NCI-H2196 treated with DMSO at 0.1 percent for 48 hours (cell line): ENCODE measurements around the gene TOX2.

ENCODE experiments used
- DNase-seq: peaks from one replicate; lab custom pipeline; 2025; ENCODE audit not compliant: unreplicated experiment; lab: John Stamatoyannopoulos, UW

The TOX2 gene

DNA sequence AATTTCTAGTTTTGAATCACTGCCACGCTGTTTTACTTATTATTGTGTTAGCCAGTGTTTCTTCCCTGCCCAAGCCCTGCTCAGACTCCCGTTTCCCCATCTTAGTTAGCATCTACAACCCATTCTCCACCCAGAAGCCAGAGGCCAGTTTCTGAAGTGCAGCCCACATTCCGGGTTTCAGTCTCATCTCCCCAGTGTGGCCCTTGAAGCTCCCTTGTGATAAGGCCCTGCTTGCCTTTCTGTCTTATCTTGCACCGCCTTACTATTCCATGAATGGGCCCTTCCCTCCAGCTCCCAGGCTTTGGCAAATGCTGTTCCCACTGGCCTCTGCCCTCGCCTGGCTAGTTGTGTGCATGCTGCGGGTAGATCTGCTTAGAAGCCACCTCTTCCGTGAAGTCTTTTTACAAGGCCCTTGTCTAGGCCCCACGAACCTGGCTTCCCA is 41.1 kb downstream of the TOX2 start:
- no peak for DNase-seq

DNA sequence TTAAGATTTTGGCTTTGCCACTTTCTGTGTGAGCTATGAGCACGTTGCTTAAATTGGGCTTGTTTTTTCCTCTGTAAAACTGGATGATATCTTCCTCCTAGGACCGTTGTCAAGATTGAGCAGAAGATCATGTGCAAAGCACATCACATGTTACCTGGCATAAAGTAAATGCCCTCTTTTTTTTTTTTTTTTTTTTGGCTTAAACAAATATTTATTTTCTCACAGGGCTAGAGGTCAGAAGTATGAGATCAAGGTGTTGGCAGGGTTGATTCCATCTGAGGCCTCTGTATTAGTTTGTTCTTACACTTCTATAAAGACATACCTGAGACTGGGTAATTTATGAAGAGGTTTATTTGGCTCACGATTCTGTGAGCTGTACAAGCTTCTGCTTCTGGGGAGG is 42.7 kb downstream of the TOX2 start:
- DNase-seq: no peak

- no peak for DNase-seq
Observed at GRCh38 chr20:43958626-43959025, 44.0 kb downstream of the TOX2 start.

DNA sequence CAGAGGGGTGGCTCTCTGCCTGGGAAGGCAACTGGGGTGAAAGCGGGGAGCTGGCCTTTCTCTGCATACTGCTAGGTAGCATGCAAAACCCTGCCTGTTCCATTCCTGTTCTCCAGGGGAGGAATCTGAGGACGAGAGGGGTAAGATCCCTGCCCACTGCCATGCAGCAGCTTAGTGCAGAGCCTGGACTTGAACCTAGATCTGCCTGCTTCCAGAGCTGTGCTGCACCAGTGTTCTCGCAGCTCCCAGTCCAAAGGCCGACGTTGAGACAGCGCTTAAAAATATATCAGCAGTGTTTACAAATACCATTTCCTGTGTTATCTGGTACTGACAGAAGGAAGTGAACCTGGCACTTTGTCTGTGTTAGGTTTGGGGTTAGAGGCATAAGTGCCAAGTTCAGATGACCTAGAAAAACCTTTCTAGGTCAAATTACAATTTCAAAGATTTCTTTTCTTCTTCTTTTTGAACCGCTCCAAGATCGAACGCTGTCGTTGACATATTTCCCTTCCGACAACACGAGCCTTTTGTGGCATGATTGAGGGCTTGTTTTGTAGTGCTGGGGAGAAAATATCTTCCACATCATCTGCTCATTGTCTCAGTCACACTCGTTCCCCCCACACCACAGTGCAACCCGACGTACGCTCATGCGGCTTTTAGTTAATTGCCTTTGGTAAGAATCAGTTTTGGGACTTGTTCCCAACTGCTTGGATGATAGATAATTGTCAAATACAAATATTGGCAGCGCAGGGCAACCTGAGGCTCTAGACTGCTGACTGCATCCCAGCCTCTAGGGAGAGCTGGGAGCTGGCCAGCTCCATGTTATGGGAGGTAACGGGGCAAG is 44.6 kb downstream of the TOX2 start:
- DNase-seq: peak; percentile 71

DNA sequence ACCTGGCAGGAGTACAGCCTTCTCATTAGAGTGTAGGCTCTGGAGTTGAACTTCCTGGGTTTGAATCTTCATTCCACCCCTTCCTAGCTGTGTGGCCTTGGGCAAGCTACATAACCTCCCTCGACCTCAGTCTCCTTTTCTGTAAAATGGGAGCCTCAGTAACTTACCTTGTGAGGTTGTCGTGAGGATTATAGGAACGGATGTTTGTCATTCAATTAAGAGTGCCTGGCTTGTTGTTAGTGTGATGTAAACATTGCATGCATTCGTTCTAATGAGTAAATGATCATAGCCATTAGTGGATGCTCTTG is 45.2 kb downstream of the TOX2 start:
- no peak for DNase-seq

- DNase-seq: no peak
Observed at GRCh38 chr20:43960231-43960630, 45.6 kb downstream of the TOX2 start.

DNA sequence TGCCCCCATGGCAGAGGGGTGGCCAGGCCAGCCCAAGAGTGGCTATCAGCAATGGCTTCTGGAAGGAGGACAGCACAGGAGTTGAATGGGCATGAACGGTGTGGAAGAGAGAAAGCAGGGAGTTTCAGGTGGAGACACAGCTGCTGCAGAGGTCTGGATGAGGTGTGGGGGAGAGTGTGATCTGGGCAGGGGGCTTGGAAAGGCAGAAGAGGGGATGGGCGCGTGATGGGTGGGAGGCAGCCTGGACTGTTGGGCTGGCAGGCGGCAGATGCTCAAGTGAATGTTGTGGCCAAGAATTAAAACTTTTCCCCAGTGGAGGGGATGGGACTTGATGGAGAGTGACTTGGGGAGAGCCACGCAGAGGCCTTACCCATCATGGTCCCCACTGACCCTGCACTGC is 46.5 kb downstream of the TOX2 start:
- no peak for DNase-seq

GRCh38 chr20:43961541-43962471 is 47.2 kb downstream of the TOX2 start:
- DNase-seq: no peak

DNA sequence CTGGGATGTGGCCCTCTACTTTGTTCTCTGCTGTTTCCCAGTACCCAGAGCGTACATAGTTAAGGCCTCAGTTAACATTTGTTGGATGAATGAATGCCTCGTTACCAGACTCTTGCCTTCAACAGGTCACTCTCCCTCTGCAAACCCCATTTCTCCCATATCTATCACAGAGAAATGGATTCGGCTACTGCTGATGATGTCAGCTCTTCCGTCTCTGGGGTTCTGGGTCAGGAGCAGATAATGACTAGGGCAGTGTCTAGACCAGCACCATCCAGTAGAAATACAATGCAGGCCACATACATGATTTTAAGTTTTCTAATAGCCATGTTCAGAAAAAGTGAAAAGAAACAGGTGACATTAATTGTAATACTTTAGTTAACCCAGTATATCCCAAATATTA is 47.9 kb downstream of the TOX2 start:
- DNase-seq: no peak

DNA sequence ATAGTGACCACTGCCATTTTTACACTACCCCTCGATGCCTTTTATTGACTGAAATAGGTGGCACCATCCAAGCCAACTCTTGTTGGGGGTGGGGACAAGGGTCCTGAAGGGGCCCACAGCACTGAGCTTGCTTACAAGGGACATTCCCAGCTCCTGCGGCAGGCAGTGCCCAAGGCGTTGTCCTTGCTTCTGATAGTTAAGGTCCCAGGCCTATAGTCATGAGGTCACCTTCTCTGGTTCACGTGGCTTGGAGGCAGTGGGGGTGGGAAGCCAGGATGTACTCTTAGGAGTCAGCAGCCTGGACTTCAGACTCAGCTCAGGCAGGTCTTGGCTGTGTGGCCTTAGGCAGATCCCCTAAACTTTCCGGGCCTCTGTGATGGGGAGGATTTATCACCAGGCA is 48.6 kb downstream of the TOX2 start:
- no peak for DNase-seq

DNA sequence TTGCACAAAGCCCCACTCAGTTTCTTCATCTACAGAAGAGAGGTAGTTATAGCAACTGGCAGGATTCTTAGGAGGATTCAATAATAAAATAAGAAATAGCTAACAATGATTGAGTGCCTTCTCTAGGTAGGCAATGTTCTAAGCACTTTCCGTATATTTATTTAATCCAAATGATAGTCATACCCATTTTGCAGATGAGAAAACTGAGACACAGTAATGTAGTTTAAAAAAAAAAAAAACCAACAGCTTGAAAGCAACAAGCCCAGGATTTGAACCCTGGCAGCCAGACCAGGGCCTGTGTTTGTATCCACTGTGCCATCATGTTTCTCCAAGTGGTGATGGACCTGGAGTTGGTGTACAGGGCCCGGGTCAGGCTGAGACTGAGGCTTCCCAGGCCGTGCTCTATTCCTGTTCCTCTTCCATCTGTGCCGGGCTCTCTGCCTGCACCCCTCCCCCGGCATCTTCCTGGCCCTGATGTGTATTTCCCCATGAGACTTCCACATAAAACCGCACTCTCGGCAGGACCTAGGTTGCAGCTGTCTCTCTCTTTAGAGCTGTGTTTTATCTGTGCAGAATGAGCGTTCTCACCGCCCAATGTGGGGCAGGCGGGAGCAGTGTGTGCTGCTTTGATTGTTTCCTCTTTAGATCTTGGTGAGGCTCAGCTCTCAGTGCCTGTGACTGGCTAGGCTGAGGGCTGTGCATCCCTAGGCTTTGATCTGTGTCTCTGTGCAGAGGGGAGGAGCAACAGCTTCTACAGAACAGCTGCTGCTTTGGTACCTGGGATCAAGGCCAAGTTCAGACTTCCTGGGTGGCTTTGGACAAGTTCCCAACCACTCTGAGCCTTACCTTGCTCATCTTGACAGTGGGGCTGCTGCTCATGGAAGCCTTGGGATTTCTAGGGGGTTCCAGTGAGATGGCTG is 49.5 kb downstream of the TOX2 start:
- no peak for DNase-seq

- no peak for DNase-seq
Observed at GRCh38 chr20:43968341-43969000, 53.8 kb downstream of the TOX2 start.

DNA sequence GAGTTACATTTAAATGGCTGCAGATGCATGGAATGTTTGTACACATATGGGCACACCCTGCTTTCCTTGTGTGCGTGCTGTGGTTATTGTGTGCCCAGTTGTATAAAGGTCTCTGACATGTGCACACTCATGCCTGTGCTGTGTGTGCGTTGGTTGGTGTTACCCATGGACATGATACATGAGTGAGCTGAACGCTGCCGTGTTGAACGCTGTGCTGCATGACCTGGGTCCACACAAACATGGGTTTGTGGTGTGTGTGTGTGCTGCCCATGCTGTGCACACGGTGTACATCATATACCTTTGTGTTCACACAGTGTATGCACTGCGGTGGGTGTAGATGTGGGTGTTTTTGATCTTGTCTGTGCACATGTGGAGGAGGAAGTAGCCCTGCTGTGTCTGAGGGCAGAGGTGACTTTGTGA is 54.4 kb downstream of the TOX2 start:
- DNase-seq: no peak

- no peak for DNase-seq
Observed at GRCh38 chr20:43969501-43970182, 55.0 kb downstream of the TOX2 start.

DNA sequence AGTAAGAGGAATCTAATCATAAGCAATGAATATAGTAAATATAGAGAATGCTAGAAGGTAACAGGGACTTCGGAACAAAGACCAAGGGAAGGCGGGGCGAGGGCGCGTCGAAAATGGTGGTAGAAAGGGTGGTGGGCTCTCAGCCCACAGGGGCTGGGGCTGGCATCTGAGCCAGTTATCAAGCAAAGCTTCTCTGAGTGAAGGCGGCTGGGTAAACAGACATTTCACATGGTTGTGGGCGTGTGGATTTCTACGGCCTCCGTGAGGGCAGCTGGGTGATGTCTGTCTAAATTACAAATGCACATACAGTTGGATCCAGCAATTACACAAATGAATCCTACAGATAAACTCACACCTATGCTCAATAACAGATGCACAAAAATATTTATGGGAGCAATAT is 56.6 kb downstream of the TOX2 start:
- DNase-seq: no peak

DNA sequence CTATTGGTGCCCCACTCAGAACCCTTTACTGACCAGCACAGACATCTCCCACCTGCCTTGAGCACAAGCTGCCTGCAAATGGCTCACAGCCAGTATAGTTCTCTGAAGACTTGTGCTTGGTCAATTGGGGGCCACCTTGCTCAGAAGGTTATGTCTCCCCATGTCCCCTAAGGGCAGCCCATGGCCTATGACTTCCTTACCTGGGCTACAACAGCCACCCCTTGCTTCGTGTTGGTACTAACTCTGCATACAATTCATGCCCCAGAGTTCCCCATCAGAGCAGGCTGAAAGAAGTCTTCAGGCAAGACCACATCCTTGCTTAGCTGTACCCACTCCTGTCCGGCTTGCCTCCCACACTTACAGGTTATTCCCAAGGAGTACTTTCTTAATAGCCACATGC is 57.4 kb downstream of the TOX2 start:
- no peak for DNase-seq

- DNase-seq: no peak
Observed at GRCh38 chr20:43972692-43973091, 58.0 kb downstream of the TOX2 start.

GRCh38 chr20:43973231-43973630 is 58.6 kb downstream of the TOX2 start:
- no peak for DNase-seq

DNA sequence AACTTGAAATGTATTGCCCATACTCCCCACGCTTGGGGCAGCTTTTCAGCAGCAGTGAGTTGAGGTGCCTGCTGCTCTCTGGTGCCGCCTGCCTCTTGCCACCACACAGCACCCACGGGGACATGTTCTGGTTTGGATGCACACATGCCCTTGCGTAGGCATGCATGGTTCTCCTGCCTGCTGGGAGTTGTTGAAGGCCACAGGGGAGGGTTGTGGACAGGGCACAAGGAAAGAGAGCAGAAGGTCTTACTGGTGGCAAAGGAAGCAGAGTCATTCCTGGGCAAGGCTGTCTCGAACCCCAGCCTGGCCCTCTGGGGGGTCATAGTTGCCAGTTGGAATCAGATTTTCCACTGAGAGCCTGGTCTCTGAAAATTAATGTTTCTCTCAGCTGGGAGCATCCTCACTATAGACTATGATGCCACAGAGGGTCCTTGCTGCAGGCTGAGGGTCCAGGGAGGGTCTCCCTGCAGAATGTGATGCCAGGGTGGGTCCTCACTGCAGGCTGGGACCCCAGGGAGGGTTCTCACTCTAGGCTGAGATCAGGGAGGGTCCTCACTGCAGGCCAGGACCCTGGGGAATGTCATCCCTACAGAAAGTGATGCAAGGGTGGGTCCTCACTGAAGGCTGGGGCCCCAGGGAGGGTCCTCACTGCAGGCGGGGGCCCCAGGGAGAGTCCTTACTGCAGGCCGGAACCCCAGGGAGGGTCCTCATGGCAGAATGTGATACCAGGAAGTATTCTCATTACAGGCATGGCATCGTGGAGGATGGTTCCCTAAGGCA is 59.2 kb downstream of the TOX2 start:
- no peak for DNase-seq
